SK-N-MC (cell line): Measurements from ENCODE around the gene APBA1.

Source experiments
- DNase-seq: peaks from one replicate; pipeline ENCODE4 v3.0.0-alpha.2; 2011; ENCODE audit warnings: low read depth, low spot score
- H3K27ac ChIP-seq: fragments of 200-600 bp; sonication (generic); 2 replicates; pipeline ENCODE4 v1.5.1; 2016; ENCODE audit warnings: mixed run types
- H3K36me3 ChIP-seq: fragments of 200-600 bp; sonication (generic); 2 replicates; pipeline ENCODE4 v1.6.1; 2017; ENCODE audit warnings: antibody characterized with exemption, low read length, mixed read lengths; ENCODE audit not compliant: insufficient read depth
- H3K4me3 ChIP-seq: fragments of 200-600 bp; sonication (generic); 2 replicates; pipeline ENCODE4 v1.5.1; 2016
- H3K9ac ChIP-seq: fragments of 200-600 bp; sonication (generic); 2 replicates; pipeline ENCODE4 v1.8.0; 2017; ENCODE audit warnings: mixed run types, mixed read lengths; ENCODE audit not compliant: insufficient read length
- H3K9me3 ChIP-seq: fragments of 200-600 bp; sonication (generic); 2 replicates; pipeline ENCODE4 v1.6.1; 2017; ENCODE audit warnings: low read depth, mild to moderate bottlenecking, antibody characterized with exemption, low read length, moderate library complexity, mixed read lengths
- EZH2 ChIP-seq: fragments of 200-600 bp; sonication (generic); IDR thresholded peaks from one replicate; pipeline ENCODE4 v1.6.1; 2017; ENCODE audit warnings: antibody characterized with exemption
- FOXP2 ChIP-seq: optimal IDR thresholded peaks from 2 replicates; pipeline ENCODE3; 2011; ENCODE audit warnings: mild to moderate bottlenecking, moderate library complexity; ENCODE audit not compliant: insufficient read depth; ENCODE audit errors: extremely low read length, control extremely low read depth
- POLR2AphosphoS5 ChIP-seq: IDR thresholded peaks from 2 replicates; pipeline ENCODE4 v1.6.1; 2012; ENCODE audit warnings: mild to moderate bottlenecking, low read depth, low read length, borderline replicate concordance

APBA1 gene

GRCh38 chr9:69500896-69501295 is 171.3 kb downstream of the APBA1 start:
- H3K9me3 ChIP-seq, result no peaks in the 10 kb centered on the region
- DNase-seq, result no peak
- H3K4me3 ChIP-seq, result no peak overlapping the region
- no peak overlapping the region for H3K9ac ChIP-seq
- TF ChIP-seq POLR2AphosphoS5 (no peak), EZH2 (no peak), FOXP2 (no peak)
- H3K36me3 ChIP-seq, result no peaks in the 10 kb centered on the region
- no peak overlapping the region for H3K27ac ChIP-seq

GRCh38 chr9:69499959-69500358 is 172.2 kb downstream of the APBA1 start:
- Histone ChIP-seq H3K9ac (no peak overlapping the region), H3K36me3 (no peaks in the 10 kb centered on the region), H3K4me3 (no peak overlapping the region), H3K9me3 (no peaks in the 10 kb centered on the region), H3K27ac (no peak overlapping the region)
- TF ChIP-seq EZH2 (no peak), POLR2AphosphoS5 (no peak), FOXP2 (no peak)
- no peak for DNase-seq

- H3K9me3 ChIP-seq, result no peaks in the 10 kb centered on the region
- no peak overlapping the region for H3K27ac ChIP-seq
- H3K36me3 ChIP-seq, result no peaks in the 10 kb centered on the region
- H3K4me3 ChIP-seq, result no peak overlapping the region
- no peak for DNase-seq
- TF ChIP-seq POLR2AphosphoS5, result no peak
- no peak for TF ChIP-seq FOXP2
- no peak for TF ChIP-seq EZH2
- no peak overlapping the region for H3K9ac ChIP-seq
Measured at GRCh38 chr9:69499407-69499806, 172.8 kb downstream of the APBA1 start.

- no peaks in the 10 kb centered on the region for H3K36me3 ChIP-seq
- no peak overlapping the region for H3K27ac ChIP-seq
- TF ChIP-seq POLR2AphosphoS5 (no peak), EZH2 (no peak), FOXP2 (no peak)
- no peak overlapping the region for H3K9ac ChIP-seq
- H3K4me3 ChIP-seq, result no peak overlapping the region
- DNase-seq, result no peak
- no peaks in the 10 kb centered on the region for H3K9me3 ChIP-seq
Measured at GRCh38 chr9:69498470-69498869, 173.7 kb downstream of the APBA1 start.

GRCh38 chr9:69497816-69498215 is 174.4 kb downstream of the APBA1 start:
- no peak overlapping the region for H3K4me3 ChIP-seq
- TF ChIP-seq FOXP2, result no peak
- H3K36me3 ChIP-seq, result no peaks in the 10 kb centered on the region
- H3K9ac ChIP-seq, result no peak overlapping the region
- H3K27ac ChIP-seq, result no peak overlapping the region
- no peaks in the 10 kb centered on the region for H3K9me3 ChIP-seq
- no peak for DNase-seq

- DNase-seq, result no peak
- H3K9me3 ChIP-seq, result no peaks in the 10 kb centered on the region
- TF ChIP-seq FOXP2, result no peak
- TF ChIP-seq EZH2, result no peak
- TF ChIP-seq POLR2AphosphoS5, result no peak
- no peak overlapping the region for H3K4me3 ChIP-seq
- no peak overlapping the region for H3K27ac ChIP-seq
- no peak overlapping the region for H3K9ac ChIP-seq
- H3K36me3 ChIP-seq, result no peaks in the 10 kb centered on the region
Measured at GRCh38 chr9:69496846-69497450, 175.2 kb downstream of the APBA1 start.

GRCh38 chr9:69495296-69495695 is 176.9 kb downstream of the APBA1 start:
- H3K27ac ChIP-seq, result no peak overlapping the region
- no peak overlapping the region for H3K9ac ChIP-seq
- no peaks in the 10 kb centered on the region for H3K36me3 ChIP-seq
- H3K4me3 ChIP-seq, result no peak overlapping the region
- TF ChIP-seq POLR2AphosphoS5 (no peak), EZH2 (no peak), FOXP2 (no peak)
- H3K9me3 ChIP-seq, result no peaks in the 10 kb centered on the region
- DNase-seq, result no peak

GRCh38 chr9:69494763-69495162 is 177.4 kb downstream of the APBA1 start:
- no peaks in the 10 kb centered on the region for H3K36me3 ChIP-seq
- no peak overlapping the region for H3K27ac ChIP-seq
- no peak for DNase-seq
- TF ChIP-seq POLR2AphosphoS5 (no peak), FOXP2 (no peak), EZH2 (no peak)
- no peak overlapping the region for H3K4me3 ChIP-seq
- H3K9me3 ChIP-seq, result no peaks in the 10 kb centered on the region
- H3K9ac ChIP-seq, result no peak overlapping the region

- TF ChIP-seq EZH2, result no peak
- no peak for TF ChIP-seq FOXP2
- TF ChIP-seq POLR2AphosphoS5, result no peak
- no peaks in the 10 kb centered on the region for H3K9me3 ChIP-seq
- H3K27ac ChIP-seq, result no peak overlapping the region
- H3K4me3 ChIP-seq, result no peak overlapping the region
- DNase-seq, result no peak
- no peaks in the 10 kb centered on the region for H3K36me3 ChIP-seq
- H3K9ac ChIP-seq, result no peak overlapping the region
Measured at GRCh38 chr9:69494208-69494607, 178.0 kb downstream of the APBA1 start.
